Body of pancreas (tissue), 4 donors: ENCODE data around the gene HUNK. TPM values are rescaled to one million over a fixed set of nuclear protein-coding genes. Genes with fewer than 3 reads are reported as not detected.
A peak's percentile ranks its signal among the peaks of the same experiment; 100 is the strongest.

ENCODE experiments used
- ATAC-seq: fragments of 150-250 bp; one replicate; pipeline ENCODE4 v1.9.1; 2016
- DNase-seq, 4 donors: peaks; one replicate each; pipeline ENCODE4 v3.0.0-alpha.2; 2019
- H3K27ac ChIP-seq, 4 donors: fragments of 200-600 bp; sonication (generic); 1 replicate in 3 of 4; 2 replicates in 1 of 4; pipeline versions ENCODE4 v1.5.1 to v1.6.1; 2016 to 2019; ENCODE audit warnings: mild to moderate bottlenecking in 1 of 4, mixed read lengths in 1 of 4, moderate library complexity in 1 of 4
- H3K27me3 ChIP-seq, 2 donors: fragments of 200-600 bp; sonication (generic); one replicate each; pipeline ENCODE4 v1.6.0; 2016; ENCODE audit warnings: mild to moderate bottlenecking in 1 of 2
- H3K36me3 ChIP-seq, 2 donors: fragments of 200-600 bp; sonication (generic); replicated peaks in 1 of 2; 2 replicates each; pipeline ENCODE4 v1.5.1; 2016; ENCODE audit warnings: low read depth in 2 of 2; ENCODE audit not compliant: insufficient read depth in 1 of 2
- H3K4me1 ChIP-seq: fragments of 200-600 bp; sonication (generic); one replicate; pipeline ENCODE4 v1.6.0; 2016
- H3K4me3 ChIP-seq, 2 donors: fragments of 200-600 bp; sonication (generic); 1 replicate in 1 of 2; 2 replicates in 1 of 2; pipeline ENCODE4 v1.5.1; 2016 to 2019
- H3K9me3 ChIP-seq, 3 donors: fragments of 200-600 bp; sonication (generic); 1 replicate in 2 of 3; 2 replicates in 1 of 3; pipeline ENCODE4 v1.5.1; 2016
- CTCF ChIP-seq, 7 experiments: fragments of 450-650 bp in 4 of 7; fragments of 200-600 bp in 3 of 7; sonication (generic) in 3 of 7; IDR thresholded peaks; one replicate each; pipeline ENCODE4 v1.5.1; 2016 to 2019; ENCODE audit warnings: antibody characterized with exemption in 7 of 7
- POLR2A ChIP-seq, 3 donors: fragments of 450-650 bp; IDR thresholded peaks; one replicate each; pipeline ENCODE4 v1.6.1; 2016; ENCODE audit warnings: antibody characterized with exemption in 3 of 3, mild to moderate bottlenecking in 2 of 3
- WGBS, 2 donors: methylation state at CpG; one replicate each; pipeline ENCODE4 v1.1.5; 2017; 5-methylcytosine and 5-hydroxymethylcytosine counted together
- intact Hi-C: fragments of 100-400 bp; cut with DNase I; formaldehyde crosslinking; loops from one replicate; pipeline ENCODE4 v1.15.1; 2023
- total RNA-seq, 2 donors: library from RNA; depleted of rRNA; stranded (reverse); fragments of >200 nt; gene quantifications; one replicate each; pipeline ENCODE4 v1.1.0, GENCODE V29; 2016

HUNK gene
- total RNA-seq, 2 donors from 2014 or later = 6.7 to 9.2 TPM

GRCh38 chr21:31918250-31918775, 45.5 kb downstream of the HUNK start:
- WGBS, 2 donors = 95 to 98% methylated on average over 3 of the region's 3 CpGs
- TF ChIP-seq POLR2A (IDR thresholded peaks at IDR 0.05) (no peak), CTCF (IDR thresholded peaks at IDR 0.05) (peak in 2 of 7 experiments; percentile 10 to 16)
- Histone ChIP-seq H3K27me3 (no peaks in the 10 kb centered on the region), H3K9me3 (no peaks in the 10 kb centered on the region), H3K4me1 (peaks cover 43% of the 10 kb centered on the region), H3K27ac (no peak overlapping the region), H3K4me3 (no peak overlapping the region), H3K36me3 (no peaks in the 10 kb centered on the region)
- DNase-seq (no peak), ATAC-seq (no peak)
- intact Hi-C loops = no loop called here

- H3K36me3 ChIP-seq = peaks cover 0 to 3% of the 10 kb centered on the region in 2 donors
- TF ChIP-seq CTCF (IDR thresholded peaks at IDR 0.05) (no peak), POLR2A (IDR thresholded peaks at IDR 0.05) (no peak)
- H3K27ac ChIP-seq = peak overlapping the region in 3 of 4 donors; percentile 21 to 56 (median 31)
- intact Hi-C loops = no loop called here
- H3K4me3 ChIP-seq = no peak overlapping the region
- DNase-seq (no peak), ATAC-seq (peak; percentile 70)
- H3K27me3 ChIP-seq = no peaks in the 10 kb centered on the region
- H3K4me1 ChIP-seq = peaks cover 26% of the 10 kb centered on the region
- 9 to 22% methylated on average over 1 of the region's 1 CpG for WGBS, 2 donors
- no peaks in the 10 kb centered on the region for H3K9me3 ChIP-seq
Measured at GRCh38 chr21:31920275-31920674, 47.5 kb downstream of the HUNK start.

GRCh38 chr21:31921079-31921478, 48.3 kb downstream of the HUNK start:
- intact Hi-C loops = no loop called here
- H3K4me3 ChIP-seq = no peak overlapping the region
- 90 to 96% methylated on average over 6 of the region's 6 CpGs for WGBS, 2 donors
- H3K36me3 ChIP-seq = peaks cover 0 to 3% of the 10 kb centered on the region in 2 donors
- H3K9me3 ChIP-seq = no peaks in the 10 kb centered on the region
- peaks cover 26% of the 10 kb centered on the region for H3K4me1 ChIP-seq
- no peaks in the 10 kb centered on the region for H3K27me3 ChIP-seq
- no peak for ATAC-seq
- no peak for DNase-seq
- TF ChIP-seq CTCF (IDR thresholded peaks at IDR 0.05) = no peak
- TF ChIP-seq POLR2A (IDR thresholded peaks at IDR 0.05) = no peak
- no peak overlapping the region for H3K27ac ChIP-seq

- 95 to 96% methylated on average over 10 of the region's 10 CpGs for WGBS, 2 donors
- DNase-seq (no peak), ATAC-seq (no peak)
- H3K4me1 ChIP-seq = peaks cover 15% of the 10 kb centered on the region
- intact Hi-C loops = no loop called here
- TF ChIP-seq CTCF (IDR thresholded peaks at IDR 0.05) (no peak), POLR2A (IDR thresholded peaks at IDR 0.05) (no peak)
- no peaks in the 10 kb centered on the region for H3K9me3 ChIP-seq
- peaks cover 0 to 3% of the 10 kb centered on the region in 2 donors for H3K36me3 ChIP-seq
- no peak overlapping the region for H3K4me3 ChIP-seq
- no peak overlapping the region for H3K27ac ChIP-seq
- no peaks in the 10 kb centered on the region for H3K27me3 ChIP-seq
Measured at GRCh38 chr21:31922881-31923280, 50.1 kb downstream of the HUNK start.

- intact Hi-C loops = no loop called here
- no peak for TF ChIP-seq POLR2A (IDR thresholded peaks at IDR 0.05)
- TF ChIP-seq CTCF (IDR thresholded peaks at IDR 0.05) = no peak
- ATAC-seq = no peak
- Histone ChIP-seq H3K36me3 (peaks cover 0 to 3% of the 10 kb centered on the region in 2 donors), H3K4me3 (no peak overlapping the region), H3K9me3 (no peaks in the 10 kb centered on the region), H3K27me3 (no peaks in the 10 kb centered on the region), H3K4me1 (peaks cover 15% of the 10 kb centered on the region), H3K27ac (no peak overlapping the region)
- 95 to 98% methylated on average over 3 of the region's 3 CpGs for WGBS, 2 donors
- DNase-seq = no peak
Measured at GRCh38 chr21:31923756-31924155, 50.9 kb downstream of the HUNK start.
